NOMO-1 treated with dmso at 0.1 percent for 144 hours (cell line): Measurements from ENCODE around the gene TTLL12.
"Not testable (repeated sequence)": the region's sequence is repeated elsewhere in the genome, so short reads cannot be mapped to it uniquely, and the experiment has no call there.

Experiments used
- DNase-seq: peaks from one replicate; lab custom pipeline; 2025; ENCODE audit not compliant: unreplicated experiment; lab: John Stamatoyannopoulos, UW

The TTLL12 gene

DNA sequence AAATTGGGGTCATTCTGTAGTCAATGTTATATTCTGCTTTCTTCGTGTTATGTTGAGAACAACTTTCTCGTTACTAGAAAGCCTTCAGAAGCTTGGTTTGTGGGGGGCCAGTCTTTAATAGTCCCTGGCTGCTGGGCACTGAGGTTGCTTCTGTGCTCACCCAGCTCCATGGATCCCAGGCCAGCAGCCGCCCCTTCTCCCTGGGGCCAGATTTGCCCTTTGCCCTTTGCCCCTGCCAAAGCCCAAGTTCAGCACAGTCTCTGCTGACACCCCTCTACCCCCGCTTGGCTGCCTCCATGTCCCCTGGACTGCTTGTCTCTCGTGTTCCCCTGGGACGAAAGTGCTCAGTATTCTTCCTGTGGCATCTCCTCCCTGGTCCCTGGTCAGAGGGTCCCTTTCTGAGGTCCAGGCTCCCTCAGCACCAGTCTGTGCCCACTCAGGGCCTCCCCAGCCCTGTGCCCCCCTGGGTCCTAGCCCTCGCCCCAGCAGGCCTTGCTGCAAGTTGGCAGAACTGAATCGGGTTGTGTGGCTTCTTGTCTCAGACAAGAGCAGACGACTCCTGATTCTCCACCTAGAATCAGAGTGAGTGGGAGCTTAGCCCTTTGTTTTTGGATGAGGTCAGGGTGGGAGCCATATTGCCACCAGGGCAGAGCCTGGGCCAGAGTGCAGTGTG, 28.9 kb downstream of the TTLL12 start:
- DNase-seq, result no peak

DNA sequence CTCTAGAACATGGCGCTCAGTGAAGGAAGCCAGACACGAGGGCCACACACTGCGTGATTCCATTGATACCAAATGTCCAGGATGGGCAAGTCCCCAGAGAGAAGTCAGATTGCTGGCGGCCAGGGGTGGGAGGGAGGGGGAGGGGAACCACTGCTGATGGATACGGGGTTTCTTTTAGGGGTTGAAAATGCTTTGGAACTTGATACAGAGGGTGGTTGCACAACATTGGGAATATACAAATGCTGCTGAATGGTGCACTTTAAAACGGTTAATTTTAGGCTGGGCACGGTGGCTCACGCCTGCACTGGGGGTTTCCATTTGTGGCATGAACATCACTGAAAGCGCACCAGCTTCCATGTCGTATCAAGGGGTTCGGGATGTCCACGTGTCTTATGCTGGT, 30.5 kb downstream of the TTLL12 start:
- DNase-seq, result no peak

DNA sequence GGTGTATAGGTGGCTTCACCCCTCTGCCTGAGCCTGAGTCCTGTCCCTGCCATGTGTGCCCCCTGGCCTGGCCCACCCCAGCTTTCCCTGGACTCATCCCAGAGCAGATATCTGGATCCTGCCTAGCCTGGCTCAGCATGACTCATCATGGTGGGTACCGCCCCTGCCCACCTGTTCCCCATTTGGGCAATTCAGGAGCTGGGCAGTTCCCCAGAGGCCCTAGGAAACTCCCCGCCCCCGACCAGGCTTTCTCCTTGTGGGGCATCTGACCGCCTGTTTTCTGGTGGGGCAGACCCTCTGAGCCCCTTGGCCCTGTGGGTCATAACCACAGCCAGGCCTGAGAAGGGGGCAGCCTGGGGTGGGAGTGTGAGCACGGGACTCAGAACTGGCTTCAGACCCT, 31.1 kb downstream of the TTLL12 start:
- DNase-seq, result no peak

DNA sequence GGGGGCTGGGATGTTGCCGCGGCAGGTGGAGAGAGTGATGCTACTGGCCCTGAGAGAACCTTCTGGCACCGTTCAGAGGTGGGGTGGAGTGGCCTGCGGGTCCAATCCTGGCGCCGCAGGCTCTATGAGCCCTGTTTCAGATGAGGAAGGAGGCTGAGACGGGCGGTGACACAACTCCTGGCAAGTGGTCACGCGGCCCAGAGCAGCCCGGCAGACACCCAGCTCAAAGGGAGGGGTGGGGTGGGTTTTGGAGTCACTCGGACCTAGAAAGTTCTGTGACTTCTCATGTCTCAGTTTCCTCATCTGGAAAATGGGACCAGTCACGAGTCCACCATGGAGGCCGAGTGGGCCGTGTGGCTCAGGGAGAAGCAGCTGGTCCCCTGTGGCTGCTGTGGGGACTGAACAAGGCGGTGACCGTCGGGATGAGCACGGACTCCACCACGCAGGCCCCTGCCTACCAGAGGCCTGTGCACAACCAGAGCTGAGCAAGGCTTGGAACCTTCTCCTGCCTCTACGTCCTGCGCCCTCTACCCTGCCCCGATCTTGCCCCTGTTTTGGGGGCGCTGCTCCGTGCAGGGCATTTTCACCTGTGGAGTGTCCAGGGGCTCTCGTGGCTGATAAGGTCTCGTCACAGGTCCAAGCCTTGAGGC, 31.9 kb downstream of the TTLL12 start:
- DNase-seq, result peak; percentile 31

DNA sequence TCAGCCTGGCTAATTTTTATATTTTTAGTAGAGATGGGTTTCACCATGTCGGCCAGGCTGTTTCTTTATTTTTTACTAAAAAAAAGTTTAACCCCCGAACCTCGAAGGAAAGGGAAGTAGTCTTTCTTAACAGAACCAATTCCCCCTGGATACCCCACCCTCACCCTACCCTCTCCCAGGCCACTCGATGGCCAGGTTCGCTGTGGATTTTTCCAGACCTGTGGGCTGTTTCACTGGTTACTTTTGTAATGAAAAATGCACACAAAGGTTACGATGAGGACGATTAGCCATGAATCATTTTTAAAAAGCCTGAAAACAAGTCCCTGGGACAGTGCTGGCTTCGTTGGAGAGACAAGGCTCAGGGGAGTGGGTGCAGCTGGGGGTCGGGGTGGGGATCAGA, 33.0 kb downstream of the TTLL12 start:
- DNase-seq, result no peak

DNA sequence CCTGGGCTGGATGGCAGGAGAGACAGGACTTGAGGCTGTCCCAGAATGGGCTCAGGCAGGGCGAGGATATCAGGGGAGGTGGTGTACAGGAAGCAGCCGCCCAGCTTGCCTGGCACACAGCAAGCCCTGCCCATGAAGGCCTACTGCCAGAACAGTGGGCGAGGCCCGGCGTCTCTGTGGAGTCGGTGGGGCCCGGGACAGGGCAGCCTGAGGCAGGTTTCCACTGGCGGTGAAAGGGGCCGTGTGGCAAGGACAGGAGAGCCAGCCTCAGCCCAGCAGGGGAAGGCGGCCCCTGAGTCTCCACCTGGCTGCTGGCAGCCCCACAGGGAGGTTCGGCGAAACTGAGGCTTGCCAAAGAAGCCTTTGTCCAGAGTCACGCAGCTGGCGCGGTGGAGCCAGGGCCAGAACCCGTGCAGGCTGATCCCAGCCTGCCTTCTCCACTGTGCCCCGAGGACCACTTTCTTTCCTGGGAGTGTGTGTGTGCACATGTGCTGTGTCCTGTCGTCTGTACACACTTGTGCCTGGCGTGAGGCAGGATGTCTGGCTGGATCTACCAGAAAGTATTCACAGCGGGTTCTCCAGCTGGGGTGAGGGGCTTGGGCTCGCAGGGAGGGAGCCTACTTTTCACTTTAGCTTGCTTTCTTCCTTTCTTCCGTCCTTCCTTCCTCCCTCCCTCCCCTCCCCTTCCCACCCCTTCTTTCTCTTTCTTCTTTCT, 34.4 kb downstream of the TTLL12 start:
- DNase-seq, result no peak

DNA sequence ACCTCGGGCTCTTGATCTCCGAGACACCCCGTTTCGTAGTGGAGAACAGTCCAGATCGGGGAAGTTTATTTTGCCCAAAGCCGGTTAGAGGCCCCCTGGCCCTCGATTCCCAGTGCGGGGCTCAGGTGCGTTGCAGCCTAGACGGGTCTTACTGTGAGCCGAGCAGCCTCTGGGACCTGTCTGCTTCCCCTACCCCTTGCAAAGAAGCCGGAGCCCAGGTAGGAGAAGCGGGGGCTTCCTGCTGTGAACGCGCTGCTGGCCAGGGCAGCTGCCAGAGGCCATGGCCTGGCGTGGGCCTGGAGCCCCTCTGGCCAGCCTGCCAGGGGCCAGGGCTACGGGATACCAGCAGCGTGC, 35.0 kb downstream of the TTLL12 start:
- no peak for DNase-seq

DNA sequence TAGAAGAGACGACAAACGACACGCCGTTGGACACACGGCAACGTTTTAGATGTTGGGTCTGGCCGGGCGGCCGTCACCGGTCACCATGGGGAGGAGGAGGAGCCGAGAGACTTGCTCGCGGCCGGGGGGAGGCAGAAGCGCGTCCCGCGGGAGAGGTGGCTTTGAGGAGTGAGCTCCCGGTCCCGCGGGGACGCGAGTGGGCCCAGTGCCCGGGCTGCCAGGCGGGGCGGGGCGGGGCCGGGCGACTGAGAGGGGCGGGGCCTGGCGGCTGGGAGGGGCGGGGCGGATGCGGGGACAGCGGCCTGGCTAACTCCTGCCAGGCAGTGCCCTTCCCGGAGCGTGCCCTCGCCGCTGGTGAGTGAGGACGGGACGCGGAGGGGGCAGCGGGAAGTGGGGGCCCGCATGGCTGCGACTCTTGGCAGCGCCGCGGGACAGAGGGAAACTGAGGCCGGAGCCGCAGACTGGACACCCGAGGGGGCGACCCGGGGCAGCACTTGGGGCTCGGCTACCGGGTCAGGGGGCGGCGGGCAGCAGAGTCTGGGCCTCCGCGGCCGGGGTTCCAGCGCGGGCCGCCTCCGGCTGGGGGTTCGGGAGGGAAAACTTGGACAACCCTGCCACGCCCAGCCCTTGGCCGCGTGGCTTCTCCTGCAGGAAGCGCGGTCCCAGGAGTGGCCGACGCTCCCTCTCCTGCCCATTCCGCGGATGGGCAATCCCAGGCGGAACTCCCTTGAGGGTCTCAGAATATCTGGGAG, 35.5 kb downstream of the TTLL12 start, which contains the start of gene TSPO:
TSPO (plus strand) TSS at position 309 of the 752 bp plus-strand sequence. CDS start 7,680 bp downstream, outside the sequence.
- peak; percentile 13 for DNase-seq

DNA sequence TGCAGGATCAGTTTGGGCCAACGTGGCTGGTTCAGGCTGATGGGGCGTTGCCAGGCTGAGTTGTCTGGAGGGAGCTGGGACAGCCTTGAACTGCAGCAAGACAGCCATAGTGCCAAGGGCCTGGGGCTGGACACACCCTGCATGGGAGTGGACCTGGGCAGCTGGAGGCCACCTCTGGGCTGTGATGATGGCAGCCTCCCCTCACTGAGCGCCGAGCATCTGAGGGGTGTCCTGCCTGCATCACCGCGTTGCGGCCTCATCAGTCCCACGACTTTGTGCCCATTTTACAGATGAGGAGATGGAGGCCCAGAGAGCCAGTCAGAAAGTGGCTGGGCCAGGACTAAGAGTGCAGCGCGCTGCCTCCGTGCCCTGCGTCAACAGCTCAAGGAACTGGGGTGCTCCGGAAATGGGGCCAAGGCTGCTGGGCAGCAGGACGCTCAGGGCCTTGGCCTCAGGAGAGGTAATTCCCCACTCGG, 36.2 kb downstream of the TTLL12 start:
- no peak for DNase-seq

DNA sequence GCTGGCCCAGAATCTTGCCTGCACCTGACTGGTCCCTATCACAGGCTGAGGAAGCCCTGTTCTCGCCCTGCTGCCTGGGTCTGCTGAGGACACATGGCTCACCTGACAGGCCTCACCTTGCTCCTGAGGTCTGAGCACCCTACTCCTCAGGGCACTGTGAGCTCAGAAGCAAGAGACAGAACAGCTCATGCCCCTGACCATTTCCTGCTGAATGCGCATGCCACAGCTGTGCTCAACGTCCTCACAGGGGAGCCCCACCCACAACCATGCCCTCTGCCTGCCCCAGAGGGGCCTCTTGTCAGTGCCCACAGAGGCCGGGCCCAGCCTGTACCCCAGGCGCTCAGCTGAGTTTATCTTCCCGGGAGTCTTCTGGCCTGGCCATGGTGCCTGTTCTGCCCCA, 38.4 kb downstream of the TTLL12 start:
- DNase-seq, result peak; percentile 16

DNA sequence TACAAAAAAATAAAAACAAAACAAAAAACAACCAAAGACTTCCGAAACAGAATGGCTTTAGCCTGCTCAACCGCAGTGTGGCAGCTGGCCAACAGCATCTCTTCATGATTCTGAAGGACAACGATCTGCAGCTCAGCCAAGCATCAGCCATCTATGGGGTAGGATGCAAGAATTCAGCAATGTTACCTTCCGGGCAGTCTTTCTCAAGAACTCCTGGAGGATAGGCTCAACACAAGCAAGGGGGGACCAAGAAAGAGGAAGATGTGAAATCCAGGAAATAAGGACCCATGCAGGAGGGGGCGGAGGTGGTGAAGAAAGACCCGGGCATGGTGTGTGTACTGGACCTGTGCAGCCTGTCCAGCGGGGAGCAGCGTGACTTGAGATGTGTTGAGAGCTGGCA, 39.1 kb downstream of the TTLL12 start:
- DNase-seq, result peak; percentile 57

DNA sequence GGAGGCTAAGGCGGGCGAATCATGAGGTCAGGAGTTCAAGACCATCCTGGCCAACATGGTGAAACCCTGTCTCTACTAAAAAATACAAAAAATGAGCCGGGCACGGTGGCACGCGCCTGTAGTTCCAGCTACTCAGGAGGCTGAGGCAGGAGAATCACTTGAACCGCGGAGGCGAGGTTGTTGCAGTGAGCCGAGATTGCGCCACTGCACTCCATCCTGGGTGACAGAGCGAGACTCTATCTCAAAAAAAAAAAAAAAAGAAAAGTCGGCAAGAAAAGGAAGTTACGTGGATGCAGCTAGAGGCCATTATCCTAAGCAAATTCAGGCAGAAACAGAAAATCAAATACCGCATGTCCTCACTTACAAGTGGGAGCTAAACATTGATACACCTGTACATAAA, 40.6 kb downstream of the TTLL12 start:
- not testable (repeated sequence) for DNase-seq

DNA sequence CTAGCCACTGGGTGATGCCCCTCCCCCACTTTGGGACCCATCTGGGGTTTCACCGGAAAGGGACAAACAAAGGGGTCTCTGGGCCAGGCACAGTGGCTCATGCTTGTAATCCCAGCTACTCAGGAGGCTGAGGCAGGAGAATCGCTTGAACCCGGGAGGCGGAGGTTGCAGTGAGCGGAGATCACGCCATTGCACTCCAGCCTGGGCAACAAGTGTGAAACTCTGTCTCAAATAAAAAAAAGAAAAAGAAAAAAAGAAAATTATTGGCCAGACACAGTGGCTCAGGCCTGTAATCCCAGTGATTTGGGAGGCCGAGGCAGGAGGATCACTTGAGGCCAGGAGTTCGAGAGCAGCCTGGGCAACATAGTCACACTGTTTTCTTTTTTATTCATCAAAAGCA, 41.6 kb downstream of the TTLL12 start:
- DNase-seq, result not testable (repeated sequence)

DNA sequence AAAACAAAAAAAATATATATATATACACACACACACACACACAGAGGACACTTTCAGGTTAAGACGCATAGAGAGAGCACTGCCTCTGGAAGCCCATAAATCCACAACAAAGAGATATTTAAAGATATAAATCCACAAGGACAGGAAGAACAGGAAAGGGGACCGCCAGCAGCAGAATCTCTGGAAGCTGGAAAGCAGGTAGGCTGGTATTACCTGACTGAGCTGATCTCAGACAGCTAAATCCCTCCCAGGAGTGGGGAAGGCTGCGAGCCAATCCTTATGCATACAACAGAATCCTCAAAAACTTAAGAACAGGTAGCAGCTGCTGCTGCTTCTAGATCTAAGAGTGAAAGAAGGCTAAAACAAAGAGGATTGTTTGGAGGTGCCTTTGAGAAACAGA, 42.0 kb downstream of the TTLL12 start:
- no peak for DNase-seq

DNA sequence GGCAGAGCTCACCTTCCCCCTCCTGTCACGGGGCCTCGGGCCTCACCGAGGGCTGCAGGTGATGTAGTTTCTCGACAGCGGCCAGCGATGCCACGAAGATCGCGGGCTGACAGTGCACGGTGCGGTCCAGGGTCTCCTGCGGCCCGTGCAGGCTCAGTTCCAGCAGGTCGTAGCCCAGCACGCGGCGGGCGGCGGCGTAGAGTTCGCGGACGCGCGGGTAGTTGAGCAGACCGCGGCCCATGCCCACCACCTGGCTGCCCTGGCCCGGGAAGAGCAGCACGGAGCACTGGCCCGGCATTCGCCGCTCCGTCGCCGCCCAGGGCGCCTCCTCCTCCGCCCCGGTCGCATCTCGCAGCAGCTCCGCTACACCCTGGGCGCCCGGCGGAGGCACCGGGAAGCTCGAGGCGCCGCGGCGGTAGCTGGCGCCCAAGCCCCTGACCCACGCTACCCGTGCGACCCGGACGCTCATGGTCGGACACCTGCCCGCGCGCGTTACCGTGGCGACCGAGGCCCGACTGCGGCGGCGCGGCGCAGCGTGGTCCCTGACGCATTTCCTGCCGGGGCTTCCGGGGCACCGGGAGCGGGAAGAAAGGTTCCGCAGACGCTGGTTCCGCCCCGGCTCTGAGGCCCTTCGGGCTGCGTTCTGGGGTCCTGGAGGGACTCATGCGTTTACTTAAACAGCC, 43.9 kb downstream of the TTLL12 start, which contains the start of gene MCAT:
MCAT (minus strand) TSS at position 519 of the 683 bp plus-strand sequence; CDS start at position 469, 50 bp downstream.
- DNase-seq, result peak; percentile 71

DNA sequence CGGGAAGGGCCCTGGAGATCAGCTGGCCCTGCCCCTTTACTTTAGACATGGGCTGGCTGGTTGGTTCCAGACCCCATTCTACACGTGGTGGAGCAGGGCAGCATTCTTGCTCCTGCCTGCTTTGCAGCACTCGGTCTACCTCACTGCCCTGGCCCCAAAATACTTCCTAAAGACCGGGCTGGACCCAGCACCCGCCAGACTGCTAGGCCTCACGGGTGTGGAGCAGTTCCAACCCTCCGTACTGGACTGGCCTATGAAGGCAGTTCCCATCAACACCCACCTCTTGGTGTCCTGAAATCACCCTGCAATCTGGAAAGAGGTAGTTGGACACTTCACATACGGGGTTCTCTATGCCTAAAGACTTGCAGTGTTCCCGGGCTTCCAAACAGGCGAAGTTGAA, 50.1 kb downstream of the TTLL12 start:
- DNase-seq, result no peak

DNA sequence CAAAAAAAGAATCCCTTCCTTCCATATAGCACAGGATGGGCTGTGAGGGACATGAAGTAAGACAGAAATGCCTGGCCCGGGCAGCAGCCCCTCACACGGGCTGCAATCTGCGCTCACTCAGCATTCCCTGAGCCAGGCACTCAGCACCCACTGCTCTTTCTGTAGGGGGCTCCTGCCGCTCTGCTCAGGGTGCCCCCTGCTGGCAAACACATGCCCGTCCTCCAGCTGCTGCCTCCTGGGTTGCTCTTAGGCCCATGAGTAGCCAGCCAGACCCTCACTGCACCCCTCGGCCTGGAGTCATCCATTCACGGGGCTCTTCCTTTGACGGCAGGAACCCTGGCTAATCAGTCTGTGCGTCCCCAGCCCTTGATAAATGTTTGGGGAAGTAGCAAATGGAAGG, 50.7 kb downstream of the TTLL12 start:
- peak; percentile 57 for DNase-seq

DNA sequence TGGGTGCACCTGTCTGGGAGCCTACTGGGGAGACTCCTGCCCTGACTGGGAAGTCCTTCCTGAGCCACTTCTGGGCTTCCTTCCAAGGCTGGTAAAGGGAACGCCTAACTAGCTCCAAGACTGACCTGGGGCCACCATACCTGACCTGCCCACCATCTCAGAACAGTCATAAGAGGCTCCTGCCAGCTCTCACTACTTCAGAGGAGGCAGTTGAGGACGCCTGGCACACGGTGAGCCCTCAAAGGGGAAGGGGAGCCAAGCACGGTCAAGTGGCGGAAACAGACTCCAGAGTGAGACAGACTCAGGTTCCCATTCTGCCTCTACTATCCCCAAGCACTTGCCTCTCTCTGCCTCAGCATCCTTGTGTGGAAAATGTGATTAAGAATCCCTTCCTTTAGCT, 51.4 kb downstream of the TTLL12 start:
- DNase-seq, result no peak

DNA sequence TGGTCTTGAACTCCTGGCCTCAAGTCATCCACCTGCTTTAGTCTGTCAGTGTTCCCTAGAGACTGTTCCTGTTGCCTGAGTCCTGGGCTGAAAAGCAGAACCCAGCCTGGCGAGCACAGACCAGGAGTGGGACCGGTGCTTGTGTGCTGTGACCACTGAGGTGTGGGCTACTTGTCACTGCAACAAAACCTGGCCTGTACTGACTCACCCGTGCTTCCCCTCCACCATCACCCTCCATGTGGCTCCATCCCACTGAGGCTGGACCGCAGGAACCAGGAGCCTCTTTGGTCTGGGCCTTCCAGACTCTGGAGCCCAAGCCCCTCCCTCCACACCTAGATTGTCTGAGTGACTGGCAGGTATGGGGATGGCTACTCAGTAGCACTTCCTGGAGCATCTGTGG, 52.4 kb downstream of the TTLL12 start:
- DNase-seq, result no peak

DNA sequence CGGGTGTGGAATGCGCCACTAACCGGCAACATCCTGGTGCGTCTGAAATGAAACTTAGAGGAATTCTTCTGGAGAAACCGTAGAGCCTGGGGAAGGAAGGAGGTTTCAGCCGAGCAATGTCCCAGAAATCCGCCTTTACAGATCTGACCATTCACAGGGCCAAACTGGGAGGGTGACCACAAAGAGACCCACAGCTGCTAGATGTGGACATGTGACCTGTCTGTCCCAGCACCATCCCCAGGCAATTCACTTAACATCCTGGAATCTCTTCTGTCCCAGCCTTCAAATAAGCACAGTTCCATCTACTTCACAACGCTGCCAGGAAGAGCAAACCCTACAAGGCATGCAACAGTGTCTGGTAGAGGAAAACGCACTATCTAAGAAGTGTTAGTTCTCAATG, 53.5 kb downstream of the TTLL12 start:
- no peak for DNase-seq
